Right lobe of liver (tissue), 6 donors: ENCODE data around the gene TBX1. TPM values are rescaled to one million over a fixed set of nuclear protein-coding genes. Genes with fewer than 3 reads are reported as not detected.

ENCODE experiments used
- ATAC-seq, 4 donors: fragments of 200-7000 bp; cut with Tn5 transposase; one replicate each; pipeline ENCODE4 v1.9.1; 2020; ENCODE audit warnings: mild to moderate bottlenecking in 4 of 4, moderate library complexity in 4 of 4
- DNase-seq, 3 donors: peaks; one replicate each; pipeline ENCODE4 v3.0.0-alpha.2; 2020
- H3K27ac ChIP-seq, 3 donors: fragments of 200-600 bp; one replicate each; pipeline ENCODE4 v1.8.0; 2022
- H3K27me3 ChIP-seq, 2 donors: fragments of 200-600 bp; one replicate each; pipeline ENCODE4 v1.8.0; 2022
- H3K36me3 ChIP-seq, 4 donors: fragments of 200-600 bp; sonication (generic) in 1 of 4; one replicate each; pipeline versions ENCODE4 v1.5.1 to v1.8.0; 2017 to 2022; ENCODE audit warnings: control low read depth in 1 of 4
- H3K4me1 ChIP-seq, 4 donors: fragments of 200-600 bp; sonication (generic) in 1 of 4; one replicate each; pipeline versions ENCODE4 v1.5.1 to v1.8.0; 2017 to 2022; ENCODE audit warnings: control low read depth in 1 of 4
- H3K4me3 ChIP-seq, 3 donors: fragments of 200-600 bp; one replicate each; pipeline ENCODE4 v1.8.0; 2022
- H3K9me3 ChIP-seq, 4 donors: fragments of 200-600 bp; sonication (generic) in 1 of 4; one replicate each; pipeline versions ENCODE4 v1.5.1 to v1.8.0; 2017 to 2022; ENCODE audit warnings: control low read depth in 1 of 4
- POLR2A ChIP-seq: fragments of 450-650 bp; IDR thresholded peaks from one replicate; pipeline ENCODE4 v1.6.1; 2017; ENCODE audit warnings: antibody characterized with exemption, mild to moderate bottlenecking
- WGBS: methylation state at CpG from one replicate; pipeline ENCODE4 v1.1.6; 2018; ENCODE audit warnings: low coverage, low lambda C conversion rate; ENCODE audit not compliant: insufficient coverage; ENCODE audit errors: missing lambda C conversion rate; 5-methylcytosine and 5-hydroxymethylcytosine counted together
- intact Hi-C, 2 donors: fragments of 100-400 bp; cut with DNase I; formaldehyde crosslinking; loops; one replicate each; pipeline versions ENCODE4 v1.11.2 to v1.14.1; 2022
- total RNA-seq, 6 experiments: library from RNA; depleted of rRNA in 2 of 6; stranded (reverse); fragments of >200 nt in 2 of 6; fragmentation: NEBNext Ultra II Directional in 3 of 6; extraction: Animal tissue kit (Norgen Biotek cat#: 25700) in 3 of 6; gene quantifications; one replicate each; pipeline versions ENCODE4 v1.1.0 to v1.2.4, GENCODE V29; 2016 to 2023
- TF ChIP-seq, protein P1 (sequence below), 4 donors: fragments of 200-600 bp in 3 of 4; fragments of 450-650 bp in 1 of 4; IDR thresholded peaks; one replicate each; pipeline versions ENCODE4 v1.5.1 to v1.8.0; 2016 to 2022; ENCODE audit warnings: antibody characterized with exemption in 4 of 4, mild to moderate bottlenecking in 2 of 4
- donor health status: DM: no; HTN: yes; CAD: no.
- donor health status: DM: no; HTN: no; CAD: no.
- donor health status: DM: no; HTN: no; CAD: no.
- donor health status: DM: no; HTN: yes; CAD: no.
- donor health status: DM: no; HTN: yes; CAD: no.

Gene TBX1
- total RNA-seq, 6 experiments from 2014 or later, result 0.24 to 0.37 (median 0.30) TPM; not detected in 2

DNA sequence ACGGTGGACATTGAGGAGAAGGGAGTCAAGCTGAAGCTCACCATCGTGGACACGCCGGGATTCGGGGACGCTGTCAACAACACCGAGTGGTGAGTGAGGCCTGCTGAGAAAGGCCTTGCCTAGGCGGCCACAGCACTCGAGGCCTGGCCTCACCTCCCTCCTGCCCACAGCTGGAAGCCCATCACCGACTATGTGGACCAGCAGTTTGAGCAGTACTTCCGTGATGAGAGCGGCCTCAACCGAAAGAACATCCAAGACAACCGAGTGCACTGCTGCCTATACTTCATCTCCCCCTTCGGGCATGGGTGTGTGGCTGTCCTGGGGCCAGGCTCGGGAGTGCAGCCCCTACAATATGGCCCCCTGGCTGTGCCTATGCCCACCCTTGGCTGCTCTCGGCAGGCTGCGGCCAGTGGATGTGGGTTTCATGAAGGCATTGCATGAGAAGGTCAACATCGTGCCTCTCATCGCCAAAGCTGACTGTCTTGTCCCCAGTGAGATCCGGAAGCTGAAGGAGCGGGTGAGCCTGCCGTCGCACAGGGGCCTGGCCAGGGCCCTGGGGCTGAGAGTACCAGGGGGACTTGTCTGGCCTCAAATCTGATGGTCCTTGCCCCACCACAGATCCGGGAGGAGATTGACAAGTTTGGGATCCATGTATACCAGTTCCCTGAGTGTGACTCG is 40.3 kb upstream of the TBX1 start:
- peaks cover 0 to 22% of the 10 kb centered on the region in 2 donors for H3K27me3 ChIP-seq
- H3K36me3 ChIP-seq, result no peaks in the 10 kb centered on the region
- H3K4me1 ChIP-seq, result peaks cover 0 to 22% (median 0%) of the 10 kb centered on the region in 4 donors
- intact Hi-C loops, result no loop called here
- 80% methylated on average over 1 of the region's 26 CpGs for WGBS
- H3K27ac ChIP-seq, result no peak overlapping the region
- H3K4me3 ChIP-seq, result no peak overlapping the region
- no peaks in the 10 kb centered on the region for H3K9me3 ChIP-seq
- DNase-seq, result no peak
- ATAC-seq, result no peak
- TF ChIP-seq, protein P1, sequence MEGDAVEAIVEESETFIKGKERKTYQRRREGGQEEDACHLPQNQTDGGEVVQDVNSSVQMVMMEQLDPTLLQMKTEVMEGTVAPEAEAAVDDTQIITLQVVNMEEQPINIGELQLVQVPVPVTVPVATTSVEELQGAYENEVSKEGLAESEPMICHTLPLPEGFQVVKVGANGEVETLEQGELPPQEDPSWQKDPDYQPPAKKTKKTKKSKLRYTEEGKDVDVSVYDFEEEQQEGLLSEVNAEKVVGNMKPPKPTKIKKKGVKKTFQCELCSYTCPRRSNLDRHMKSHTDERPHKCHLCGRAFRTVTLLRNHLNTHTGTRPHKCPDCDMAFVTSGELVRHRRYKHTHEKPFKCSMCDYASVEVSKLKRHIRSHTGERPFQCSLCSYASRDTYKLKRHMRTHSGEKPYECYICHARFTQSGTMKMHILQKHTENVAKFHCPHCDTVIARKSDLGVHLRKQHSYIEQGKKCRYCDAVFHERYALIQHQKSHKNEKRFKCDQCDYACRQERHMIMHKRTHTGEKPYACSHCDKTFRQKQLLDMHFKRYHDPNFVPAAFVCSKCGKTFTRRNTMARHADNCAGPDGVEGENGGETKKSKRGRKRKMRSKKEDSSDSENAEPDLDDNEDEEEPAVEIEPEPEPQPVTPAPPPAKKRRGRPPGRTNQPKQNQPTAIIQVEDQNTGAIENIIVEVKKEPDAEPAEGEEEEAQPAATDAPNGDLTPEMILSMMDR (IDR thresholded peaks at IDR 0.05), result no peak
- no peak for TF ChIP-seq POLR2A

DNA sequence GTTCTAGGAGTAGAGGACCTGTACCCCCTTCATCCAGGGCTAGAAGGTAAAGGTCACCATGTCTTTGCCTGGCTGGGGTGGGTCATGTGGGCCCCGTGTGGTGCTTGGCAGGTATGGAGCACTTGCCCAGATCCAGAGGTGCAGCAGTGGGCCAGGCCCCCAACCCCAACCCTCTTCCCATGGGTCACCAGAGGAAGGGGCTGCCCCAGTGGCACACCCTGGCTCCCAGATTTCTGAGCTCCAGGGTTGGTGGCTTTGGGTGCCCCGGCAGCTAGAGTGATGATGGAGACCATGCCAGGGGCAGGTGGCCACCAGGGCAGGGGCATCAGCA is 39.6 kb upstream of the TBX1 start:
- H3K27ac ChIP-seq, result no peak overlapping the region
- no peak overlapping the region for H3K4me3 ChIP-seq
- peaks cover 0 to 22% of the 10 kb centered on the region in 2 donors for H3K27me3 ChIP-seq
- ATAC-seq (no peak), DNase-seq (no peak)
- TF ChIP-seq, protein P1 (IDR thresholded peaks at IDR 0.05), result no peak
- TF ChIP-seq POLR2A, result no peak
- H3K36me3 ChIP-seq, result no peaks in the 10 kb centered on the region
- peaks cover 0 to 22% (median 0%) of the 10 kb centered on the region in 4 donors for H3K4me1 ChIP-seq
- no peaks in the 10 kb centered on the region for H3K9me3 ChIP-seq
- 100% methylated on average over 1 of the region's 2 CpGs for WGBS
- intact Hi-C loops, result no loop called here

DNA sequence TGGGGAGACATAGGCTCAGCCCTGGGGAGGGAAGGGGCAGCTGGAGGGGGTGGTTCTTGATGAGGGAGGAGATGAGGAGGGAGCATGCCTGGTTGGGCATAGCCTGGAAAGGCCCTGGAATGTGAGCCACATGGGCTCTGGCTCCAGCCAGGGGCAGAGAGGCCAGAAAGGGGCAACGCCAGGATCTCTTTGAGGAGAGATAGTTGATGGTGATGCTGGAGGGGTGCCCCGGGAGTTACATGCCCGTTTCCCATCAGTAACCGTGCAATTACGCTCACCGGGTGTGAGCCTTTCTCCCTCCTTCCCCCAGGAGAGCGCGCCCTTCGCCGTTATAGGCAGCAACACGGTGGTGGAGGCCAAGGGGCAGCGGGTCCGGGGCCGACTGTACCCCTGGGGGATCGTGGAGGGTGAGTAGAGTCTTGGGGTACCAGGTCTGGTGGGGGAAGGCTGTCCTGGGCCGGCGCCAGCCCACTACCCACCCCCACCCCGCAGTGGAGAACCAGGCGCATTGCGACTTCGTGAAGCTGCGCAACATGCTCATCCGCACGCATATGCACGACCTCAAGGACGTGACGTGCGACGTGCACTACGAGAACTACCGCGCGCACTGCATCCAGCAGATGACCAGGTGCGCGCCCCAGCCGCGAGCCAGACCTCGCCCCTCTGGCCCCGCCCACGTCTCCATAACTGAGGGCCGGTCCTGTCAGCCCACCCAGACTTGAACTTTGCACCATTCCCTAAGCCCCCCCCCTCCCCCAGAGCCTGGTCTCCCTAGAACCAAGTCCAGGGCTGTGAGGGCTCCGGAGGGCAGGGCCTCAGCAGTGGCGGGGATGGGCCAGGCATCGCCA is 39.0 kb upstream of the TBX1 start:
- TF ChIP-seq, protein P1 (IDR thresholded peaks at IDR 0.05), result no peak
- TF ChIP-seq POLR2A, result no peak
- no peak for DNase-seq
- no peaks in the 10 kb centered on the region for H3K36me3 ChIP-seq
- H3K27ac ChIP-seq, result no peak overlapping the region
- ATAC-seq, result no peak
- peaks cover 0 to 22% of the 10 kb centered on the region in 2 donors for H3K27me3 ChIP-seq
- peaks cover 0 to 22% (median 0%) of the 10 kb centered on the region in 4 donors for H3K4me1 ChIP-seq
- H3K9me3 ChIP-seq, result no peaks in the 10 kb centered on the region
- intact Hi-C loops, result no loop called here
- no peak overlapping the region for H3K4me3 ChIP-seq
- 44% methylated on average over 12 of the region's 44 CpGs for WGBS

DNA sequence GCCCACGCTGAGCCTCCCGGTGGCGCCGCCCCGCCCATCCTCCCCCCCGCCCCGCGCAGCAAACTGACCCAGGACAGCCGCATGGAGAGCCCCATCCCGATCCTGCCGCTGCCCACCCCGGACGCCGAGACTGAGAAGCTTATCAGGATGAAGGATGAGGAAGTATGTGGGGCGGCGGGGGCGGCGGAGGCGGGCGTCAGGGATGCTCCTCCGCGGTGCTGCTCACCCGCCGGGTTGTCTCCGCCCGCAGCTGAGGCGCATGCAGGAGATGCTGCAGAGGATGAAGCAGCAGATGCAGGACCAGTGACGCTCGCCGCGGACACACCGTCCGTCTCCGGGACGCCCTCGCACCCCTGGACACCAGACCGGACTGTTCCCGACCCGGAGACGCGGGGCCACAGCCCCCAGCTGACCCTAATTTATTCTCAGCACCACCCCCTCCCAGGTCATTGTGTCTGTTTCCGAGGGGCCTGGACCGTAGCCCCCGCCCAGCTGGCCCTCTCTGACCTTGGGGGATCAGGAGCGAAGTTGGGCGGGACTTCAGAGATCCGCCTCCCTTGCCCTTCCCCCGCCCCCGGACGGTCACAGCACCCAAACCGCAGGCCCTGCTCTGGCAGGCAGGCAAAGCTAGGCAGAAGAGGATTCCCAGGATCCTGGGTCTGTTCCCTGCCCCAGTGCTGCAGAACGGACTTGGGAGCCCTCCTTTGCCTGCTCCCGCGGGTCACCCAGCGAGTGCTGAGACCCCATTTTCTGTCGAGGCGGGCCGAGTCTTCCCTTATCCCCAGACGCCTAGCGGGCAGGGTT is 38.2 kb upstream of the TBX1 start:
- Histone ChIP-seq H3K27ac (no peak overlapping the region), H3K4me1 (peaks cover 0 to 22% (median 0%) of the 10 kb centered on the region in 4 donors), H3K36me3 (no peaks in the 10 kb centered on the region), H3K4me3 (no peak overlapping the region), H3K27me3 (peaks cover 0 to 22% of the 10 kb centered on the region in 2 donors), H3K9me3 (no peaks in the 10 kb centered on the region)
- DNase-seq, result no peak
- no peak for TF ChIP-seq POLR2A
- TF ChIP-seq, protein P1 (IDR thresholded peaks at IDR 0.05), result no peak
- intact Hi-C loops, result no loop called here
- 10% methylated on average over 5 of the region's 60 CpGs for WGBS
- no peak for ATAC-seq
